Measurements from ENCODE around the gene SIPA1L2. TPM values are rescaled to one million over a fixed set of nuclear protein-coding genes. Genes with fewer than 3 reads are reported as not detected.

SIPA1L2 gene
- total and polyA plus RNA-seq, 2 experiments from 2014 or later, result 4.1 to 17.0 TPM

DNA sequence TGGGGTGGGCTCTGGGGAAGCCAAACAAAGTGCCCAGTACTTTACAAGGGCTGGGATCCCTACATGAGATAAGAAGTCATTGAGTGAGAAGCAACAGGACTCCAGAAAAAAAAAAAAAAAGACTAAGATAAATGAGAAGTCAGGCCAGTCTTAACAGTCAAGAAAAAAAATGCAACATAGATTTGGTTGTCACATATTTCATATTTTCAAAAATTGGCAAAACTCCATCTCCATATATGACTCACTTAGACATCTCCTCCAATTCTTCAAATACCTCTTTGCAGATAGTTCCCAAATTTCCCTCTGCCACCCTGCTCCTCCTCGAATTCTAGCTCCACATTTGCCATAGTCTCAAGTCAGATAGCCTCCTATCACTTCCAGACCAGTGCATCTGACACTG, 20.9 kb upstream of the SIPA1L2 start (continued):
- TF ChIP-seq ZNF114 (CRISPR knock-in tag; IDR thresholded peaks at IDR 0.05) (no peak), JUNB (IDR thresholded peaks at IDR 0.05; ENCODE audit: unreplicated experiment) (no peak), STAT1 (IDR thresholded peaks at IDR 0.05; ENCODE audit: unreplicated experiment) (no peak)
- TF ChIP-seq, protein P1, sequence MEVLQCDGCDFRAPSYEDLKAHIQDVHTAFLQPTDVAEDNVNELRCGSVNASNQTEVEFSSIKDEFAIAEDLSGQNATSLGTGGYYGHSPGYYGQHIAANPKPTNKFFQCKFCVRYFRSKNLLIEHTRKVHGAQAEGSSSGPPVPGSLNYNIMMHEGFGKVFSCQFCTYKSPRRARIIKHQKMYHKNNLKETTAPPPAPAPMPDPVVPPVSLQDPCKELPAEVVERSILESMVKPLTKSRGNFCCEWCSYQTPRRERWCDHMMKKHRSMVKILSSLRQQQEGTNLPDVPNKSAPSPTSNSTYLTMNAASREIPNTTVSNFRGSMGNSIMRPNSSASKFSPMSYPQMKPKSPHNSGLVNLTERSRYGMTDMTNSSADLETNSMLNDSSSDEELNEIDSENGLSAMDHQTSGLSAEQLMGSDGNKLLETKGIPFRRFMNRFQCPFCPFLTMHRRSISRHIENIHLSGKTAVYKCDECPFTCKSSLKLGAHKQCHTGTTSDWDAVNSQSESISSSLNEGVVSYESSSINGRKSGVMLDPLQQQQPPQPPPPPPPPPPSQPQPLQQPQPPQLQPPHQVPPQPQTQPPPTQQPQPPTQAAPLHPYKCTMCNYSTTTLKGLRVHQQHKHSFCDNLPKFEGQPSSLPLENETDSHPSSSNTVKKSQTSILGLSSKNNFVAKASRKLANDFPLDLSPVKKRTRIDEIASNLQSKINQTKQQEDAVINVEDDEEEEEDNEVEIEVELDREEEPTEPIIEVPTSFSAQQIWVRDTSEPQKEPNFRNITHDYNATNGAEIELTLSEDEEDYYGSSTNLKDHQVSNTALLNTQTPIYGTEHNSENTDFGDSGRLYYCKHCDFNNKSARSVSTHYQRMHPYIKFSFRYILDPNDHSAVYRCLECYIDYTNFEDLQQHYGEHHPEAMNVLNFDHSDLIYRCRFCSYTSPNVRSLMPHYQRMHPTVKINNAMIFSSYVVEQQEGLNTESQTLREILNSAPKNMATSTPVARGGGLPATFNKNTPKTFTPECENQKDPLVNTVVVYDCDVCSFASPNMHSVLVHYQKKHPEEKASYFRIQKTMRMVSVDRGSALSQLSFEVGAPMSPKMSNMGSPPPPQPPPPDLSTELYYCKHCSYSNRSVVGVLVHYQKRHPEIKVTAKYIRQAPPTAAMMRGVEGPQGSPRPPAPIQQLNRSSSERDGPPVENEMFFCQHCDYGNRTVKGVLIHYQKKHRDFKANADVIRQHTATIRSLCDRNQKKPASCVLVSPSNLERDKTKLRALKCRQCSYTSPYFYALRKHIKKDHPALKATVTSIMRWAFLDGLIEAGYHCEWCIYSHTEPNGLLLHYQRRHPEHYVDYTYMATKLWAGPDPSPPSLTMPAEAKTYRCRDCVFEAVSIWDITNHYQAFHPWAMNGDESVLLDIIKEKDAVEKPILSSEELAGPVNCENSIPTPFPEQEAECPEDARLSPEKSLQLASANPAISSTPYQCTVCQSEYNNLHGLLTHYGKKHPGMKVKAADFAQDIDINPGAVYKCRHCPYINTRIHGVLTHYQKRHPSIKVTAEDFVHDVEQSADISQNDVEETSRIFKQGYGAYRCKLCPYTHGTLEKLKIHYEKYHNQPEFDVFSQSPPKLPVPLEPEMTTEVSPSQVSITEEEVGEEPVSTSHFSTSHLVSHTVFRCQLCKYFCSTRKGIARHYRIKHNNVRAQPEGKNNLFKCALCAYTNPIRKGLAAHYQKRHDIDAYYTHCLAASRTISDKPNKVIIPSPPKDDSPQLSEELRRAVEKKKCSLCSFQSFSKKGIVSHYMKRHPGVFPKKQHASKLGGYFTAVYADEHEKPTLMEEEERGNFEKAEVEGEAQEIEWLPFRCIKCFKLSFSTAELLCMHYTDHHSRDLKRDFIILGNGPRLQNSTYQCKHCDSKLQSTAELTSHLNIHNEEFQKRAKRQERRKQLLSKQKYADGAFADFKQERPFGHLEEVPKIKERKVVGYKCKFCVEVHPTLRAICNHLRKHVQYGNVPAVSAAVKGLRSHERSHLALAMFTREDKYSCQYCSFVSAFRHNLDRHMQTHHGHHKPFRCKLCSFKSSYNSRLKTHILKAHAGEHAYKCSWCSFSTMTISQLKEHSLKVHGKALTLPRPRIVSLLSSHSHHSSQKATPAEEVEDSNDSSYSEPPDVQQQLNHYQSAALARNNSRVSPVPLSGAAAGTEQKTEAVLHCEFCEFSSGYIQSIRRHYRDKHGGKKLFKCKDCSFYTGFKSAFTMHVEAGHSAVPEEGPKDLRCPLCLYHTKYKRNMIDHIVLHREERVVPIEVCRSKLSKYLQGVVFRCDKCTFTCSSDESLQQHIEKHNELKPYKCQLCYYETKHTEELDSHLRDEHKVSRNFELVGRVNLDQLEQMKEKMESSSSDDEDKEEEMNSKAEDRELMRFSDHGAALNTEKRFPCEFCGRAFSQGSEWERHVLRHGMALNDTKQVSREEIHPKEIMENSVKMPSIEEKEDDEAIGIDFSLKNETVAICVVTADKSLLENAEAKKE (CRISPR knock-in tag; IDR thresholded peaks at IDR 0.05), result no peak

DNA sequence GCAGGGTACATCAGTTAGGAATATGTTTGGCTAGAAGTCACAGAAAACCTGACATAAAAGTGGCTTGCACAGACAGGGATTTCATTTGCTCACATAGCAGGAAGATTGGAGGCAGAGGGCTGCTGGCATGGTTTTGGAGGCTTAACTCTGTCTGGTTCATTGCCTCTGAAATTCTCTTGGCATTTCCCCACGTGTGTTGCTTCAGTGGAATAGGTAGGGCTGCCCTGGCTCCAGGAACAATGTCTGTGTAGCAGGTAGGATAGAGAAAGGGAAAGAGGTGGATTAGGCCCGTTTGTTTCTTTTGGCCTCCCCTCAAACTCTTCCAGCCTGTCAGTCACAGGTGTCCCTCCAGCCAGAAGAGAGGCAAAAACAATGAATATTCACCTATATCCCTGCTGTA, 20.5 kb upstream of the SIPA1L2 start:
- H2AFZ ChIP-seq, result no peak overlapping the region
- ATAC-seq (no peak), DNase-seq (ENCODE audit: low spot score) (no peak)
- no peak overlapping the region for H3K4me3 Mint-ChIP-seq
- H4K20me1 ChIP-seq (replicated peaks; ENCODE audit: insufficient read depth), result no peaks in the 10 kb centered on the region
- H3K4me1 ChIP-seq (ENCODE audit: insufficient read depth), result no peaks in the 10 kb centered on the region
- H3K36me3 ChIP-seq (ENCODE audit: insufficient read depth), result no peaks in the 10 kb centered on the region
- no peak overlapping the region for H3K27ac ChIP-seq (ENCODE audit: low read depth)
- no peaks in the 10 kb centered on the region for H3K79me2 ChIP-seq (replicated peaks; ENCODE audit: insufficient read depth)
- no peaks in the 10 kb centered on the region for H3K27me3 ChIP-seq (ENCODE audit: insufficient read depth)
- H3K27me3 Mint-ChIP-seq (ENCODE audit: insufficient read depth, low read depth, poor library complexity), result peaks cover 2% of the 10 kb centered on the region
- H3K27ac Mint-ChIP-seq, result no peak overlapping the region
- H3K4me1 Mint-ChIP-seq, result peaks cover 1% of the 10 kb centered on the region; the same call in 2 of the 3 replicates
- no peaks in the 10 kb centered on the region; the same call in 1 of the 2 replicates for H3K9me2 ChIP-seq (ENCODE audit: insufficient read depth)
- no peak overlapping the region for H3K4me3 ChIP-seq
- H3K9me3 Mint-ChIP-seq, result no peaks in the 10 kb centered on the region; the same call in 2 of the 3 replicates
- no peaks in the 10 kb centered on the region for H3K36me3 Mint-ChIP-seq (ENCODE audit: low read depth)
- no peaks in the 10 kb centered on the region for H3F3A ChIP-seq (replicated peaks; ENCODE audit: low read depth)
- no peak overlapping the region for H3K4me2 ChIP-seq
- TF ChIP-seq, protein P1 (CRISPR knock-in tag; IDR thresholded peaks at IDR 0.05), result no peak
- TF ChIP-seq, protein P2, sequence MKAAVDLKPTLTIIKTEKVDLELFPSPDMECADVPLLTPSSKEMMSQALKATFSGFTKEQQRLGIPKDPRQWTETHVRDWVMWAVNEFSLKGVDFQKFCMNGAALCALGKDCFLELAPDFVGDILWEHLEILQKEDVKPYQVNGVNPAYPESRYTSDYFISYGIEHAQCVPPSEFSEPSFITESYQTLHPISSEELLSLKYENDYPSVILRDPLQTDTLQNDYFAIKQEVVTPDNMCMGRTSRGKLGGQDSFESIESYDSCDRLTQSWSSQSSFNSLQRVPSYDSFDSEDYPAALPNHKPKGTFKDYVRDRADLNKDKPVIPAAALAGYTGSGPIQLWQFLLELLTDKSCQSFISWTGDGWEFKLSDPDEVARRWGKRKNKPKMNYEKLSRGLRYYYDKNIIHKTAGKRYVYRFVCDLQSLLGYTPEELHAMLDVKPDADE (IDR thresholded peaks at IDR 0.05), result no peak
- no peak for TF ChIP-seq POLR2AphosphoS5 (IDR thresholded peaks at IDR 0.05; ENCODE audit: low read depth)

Data from GM23338 (cell line).